Measurements from ENCODE around the gene KCNMB2.

DNA sequence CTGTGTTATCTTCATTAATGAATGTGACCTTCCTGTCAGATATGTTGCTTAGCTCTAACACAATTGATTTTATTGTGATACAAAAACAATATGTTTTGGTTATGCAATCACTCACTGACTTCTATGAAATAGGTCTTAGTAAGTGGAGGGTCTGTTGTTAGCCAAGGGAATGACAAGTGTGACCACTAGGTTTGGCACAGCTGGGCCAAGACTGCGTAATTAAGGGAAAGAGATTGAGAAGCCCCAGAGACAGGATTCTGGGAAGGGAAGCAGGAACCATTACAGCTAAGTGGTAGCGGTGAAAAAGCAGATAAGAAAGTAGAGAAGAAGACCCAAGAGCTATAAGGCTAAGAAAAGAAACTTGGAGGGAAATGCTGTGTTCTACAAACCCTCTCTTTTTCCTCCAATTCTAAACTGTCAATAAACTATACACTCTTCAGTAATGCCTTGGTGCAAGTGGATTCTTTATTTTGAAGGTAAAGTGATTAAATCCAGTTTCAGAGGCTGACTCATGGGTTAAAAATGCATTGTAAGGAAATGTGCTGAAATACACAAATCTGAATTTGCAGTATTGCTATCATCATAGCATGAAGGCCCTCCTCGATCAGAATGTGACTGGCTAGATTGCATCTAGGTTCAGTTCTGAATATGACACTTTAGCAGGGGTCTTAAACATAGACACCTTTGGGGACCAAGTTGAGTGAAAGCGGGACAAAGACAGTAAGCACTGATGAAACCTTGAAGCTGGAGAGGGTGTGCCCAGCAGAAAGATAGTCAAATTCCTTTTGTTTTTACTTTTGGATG lies 26.1 kb downstream of the KCNMB2 start:
- TF ChIP-seq FOXK2 (IDR thresholded peaks at IDR 0.05) (no peak), LEF1 (IDR thresholded peaks at IDR 0.05; ENCODE audit: borderline replicate concordance) (no peak), BHLHE40 (IDR thresholded peaks at IDR 0.05; ENCODE audit: borderline replicate concordance) (no peak), ELF4 (IDR thresholded peaks at IDR 0.05) (no peak)

Data from HEK293T (cell line).